Measurements from ENCODE around the gene ELOVL5.

ELOVL5 gene

GRCh38 chr6:53244399-53244931 is 104.3 kb downstream of the ELOVL5 start:
- peak; percentile 30 for DNase-seq (ENCODE audit: low read depth)
- H3K4me3 ChIP-seq (ENCODE audit: low read depth, low read length) = no peak overlapping the region
- TF ChIP-seq MAX (IDR thresholded peaks at IDR 0.05; ENCODE audit: low read depth, low read length) (no peak), POLR2A (IDR thresholded peaks at IDR 0.05; ENCODE audit: extremely low read depth, insufficient read length) (no peak), CTCF (IDR thresholded peaks at IDR 0.05; ENCODE audit: low read depth, low read length) (no peak), MYC (IDR thresholded peaks at IDR 0.05; ENCODE audit: low read depth, low read length) (no peak)

- peak; percentile 93 for DNase-seq (ENCODE audit: low read depth)
- TF ChIP-seq MYC (IDR thresholded peaks at IDR 0.05; ENCODE audit: low read depth, low read length) (no peak), CTCF (IDR thresholded peaks at IDR 0.05; ENCODE audit: low read depth, low read length) (no peak), MAX (IDR thresholded peaks at IDR 0.05; ENCODE audit: low read depth, low read length) (no peak), POLR2A (IDR thresholded peaks at IDR 0.05; ENCODE audit: extremely low read depth, insufficient read length) (no peak)
- H3K4me3 ChIP-seq (ENCODE audit: low read depth, low read length) = peak overlapping the region; percentile 46
Measured at GRCh38 chr6:53241938-53242337, 106.8 kb downstream of the ELOVL5 start.

GRCh38 chr6:53240761-53241160 is 108.0 kb downstream of the ELOVL5 start:
- TF ChIP-seq MAX (IDR thresholded peaks at IDR 0.05; ENCODE audit: low read depth, low read length) = 0 out of 2 replicates have a peak, but pooled peaks have one; percentile 20
- TF ChIP-seq POLR2A (IDR thresholded peaks at IDR 0.05; ENCODE audit: extremely low read depth, insufficient read length) = no peak
- peak; percentile 69 for DNase-seq (ENCODE audit: low read depth)
- no peak overlapping the region for H3K4me3 ChIP-seq (ENCODE audit: low read depth, low read length)

GRCh38 chr6:53240139-53240538 is 108.6 kb downstream of the ELOVL5 start:
- H3K4me3 ChIP-seq (ENCODE audit: low read depth, low read length) = no peak overlapping the region
- no peak for TF ChIP-seq MYC (IDR thresholded peaks at IDR 0.05; ENCODE audit: low read depth, low read length)
- no peak for TF ChIP-seq CTCF (IDR thresholded peaks at IDR 0.05; ENCODE audit: low read depth, low read length)
- no peak for TF ChIP-seq POLR2A (IDR thresholded peaks at IDR 0.05; ENCODE audit: extremely low read depth, insufficient read length)

GRCh38 chr6:53239526-53239925 is 109.2 kb downstream of the ELOVL5 start:
- no peak for TF ChIP-seq CTCF (IDR thresholded peaks at IDR 0.05; ENCODE audit: low read depth, low read length)
- TF ChIP-seq MYC (IDR thresholded peaks at IDR 0.05; ENCODE audit: low read depth, low read length) = no peak
- no peak for TF ChIP-seq MAX (IDR thresholded peaks at IDR 0.05; ENCODE audit: low read depth, low read length)
- no peak for TF ChIP-seq POLR2A (IDR thresholded peaks at IDR 0.05; ENCODE audit: extremely low read depth, insufficient read length)
- H3K4me3 ChIP-seq (ENCODE audit: low read depth, low read length) = no peak overlapping the region
- no peak for DNase-seq (ENCODE audit: low read depth)

More at GRCh38 chr6:53240139-53240538, 108.6 kb downstream of the ELOVL5 start:
- DNase-seq (ENCODE audit: low read depth) = no peak

- DNase-seq (ENCODE audit: low read depth) = no peak
- no peak for TF ChIP-seq CTCF (IDR thresholded peaks at IDR 0.05; ENCODE audit: low read depth, low read length)
- no peak for TF ChIP-seq MAX (IDR thresholded peaks at IDR 0.05; ENCODE audit: low read depth, low read length)
- TF ChIP-seq POLR2A (IDR thresholded peaks at IDR 0.05; ENCODE audit: extremely low read depth, insufficient read length) = no peak
- no peak for TF ChIP-seq MYC (IDR thresholded peaks at IDR 0.05; ENCODE audit: low read depth, low read length)
- H3K4me3 ChIP-seq (ENCODE audit: low read depth, low read length) = no peak overlapping the region
Measured at GRCh38 chr6:53238311-53238710, 110.4 kb downstream of the ELOVL5 start.

All from NB4 (cell line).